Colonic mucosa (tissue), 4 donors: ENCODE results near the gene GALNT18. TPM values are rescaled to one million over a fixed set of nuclear protein-coding genes. Genes with fewer than 3 reads are reported as not detected.
"Not testable (repeated sequence)": the region's sequence is repeated elsewhere in the genome, so short reads cannot be mapped to it uniquely, and the experiment has no call there.

Experiments used
- DNase-seq: peaks from one replicate; pipeline ENCODE4 v3.0.0-alpha.2; 2020
- H3K27ac ChIP-seq: fragments of 200-600 bp; one replicate; pipeline ENCODE4 v1.8.0; 2021
- H3K27me3 ChIP-seq: fragments of 200-600 bp; one replicate; pipeline ENCODE4 v1.8.0; 2021
- H3K36me3 ChIP-seq: fragments of 200-600 bp; one replicate; pipeline ENCODE4 v1.8.0; 2021
- H3K4me1 ChIP-seq: fragments of 200-600 bp; one replicate; pipeline ENCODE4 v1.8.0; 2021; ENCODE audit warnings: mild to moderate bottlenecking
- H3K4me3 ChIP-seq: fragments of 200-600 bp; one replicate; pipeline ENCODE4 v1.8.0; 2021
- H3K9ac ChIP-seq, 2 donors: one replicate each; pipeline ENCODE4 v1.7.0; 2013; ENCODE audit warnings: control low read depth in 2 of 2, low read depth in 2 of 2, low read length in 2 of 2
- H3K9me3 ChIP-seq: fragments of 200-600 bp; one replicate; pipeline ENCODE4 v1.8.0; 2021
- CTCF ChIP-seq: fragments of 200-600 bp; IDR thresholded peaks from one replicate; pipeline ENCODE4 v1.8.0; 2022; ENCODE audit warnings: antibody characterized with exemption, mild to moderate bottlenecking
- intact Hi-C: fragments of 100-400 bp; cut with DNase I; formaldehyde crosslinking; loops from one replicate; pipeline ENCODE4 v1.14.1; 2022
- total RNA-seq, 2 donors: library from RNA; stranded (reverse); fragmentation: NEBNext Ultra II Directional in 1 of 2; extraction: Animal tissue kit (Norgen Biotek cat#: 25700) in 1 of 2; gene quantifications; one replicate each; pipeline ENCODE4 v1.2.1, GENCODE V29; 2021
- donor health status: healthy.
- donor health status: DM: no; HTN: no; CAD: no.
- donor health status: DM: no; HTN: no; CAD: no.

The GALNT18 gene
- total RNA-seq, 2 donors from 2014 or later, result 3.6 to 8.3 TPM

GRCh38 chr11:11450744-11451362, 171.0 kb downstream of the GALNT18 start:
- no peak for TF ChIP-seq CTCF
- Histone ChIP-seq H3K27me3 (no peaks in the 10 kb centered on the region), H3K36me3 (no peaks in the 10 kb centered on the region), H3K4me3 (no peak overlapping the region), H3K4me1 (no peaks in the 10 kb centered on the region), H3K9ac (no peak overlapping the region), H3K9me3 (no peaks in the 10 kb centered on the region), H3K27ac (no peak overlapping the region)
- intact Hi-C loops, result no loop called here
- no peak for DNase-seq

GRCh38 chr11:11449327-11449726, 172.5 kb downstream of the GALNT18 start:
- H3K9ac ChIP-seq, result no peak overlapping the region
- TF ChIP-seq CTCF, result no peak
- intact Hi-C loops, result no loop called here
- no peaks in the 10 kb centered on the region for H3K36me3 ChIP-seq
- no peaks in the 10 kb centered on the region for H3K27me3 ChIP-seq
- H3K4me3 ChIP-seq, result no peak overlapping the region
- H3K27ac ChIP-seq, result no peak overlapping the region
- no peaks in the 10 kb centered on the region for H3K4me1 ChIP-seq
- DNase-seq, result no peak
- no peaks in the 10 kb centered on the region for H3K9me3 ChIP-seq

- no peak overlapping the region for H3K9ac ChIP-seq
- no peak overlapping the region for H3K27ac ChIP-seq
- H3K36me3 ChIP-seq, result no peaks in the 10 kb centered on the region
- no peak overlapping the region for H3K4me3 ChIP-seq
- H3K27me3 ChIP-seq, result no peaks in the 10 kb centered on the region
- H3K9me3 ChIP-seq, result no peaks in the 10 kb centered on the region
- no peaks in the 10 kb centered on the region for H3K4me1 ChIP-seq
- TF ChIP-seq CTCF, result no peak
- intact Hi-C loops, result no loop called here
- no peak for DNase-seq
Observed at GRCh38 chr11:11448626-11449025, 173.2 kb downstream of the GALNT18 start.

- H3K9me3 ChIP-seq, DNase-seq, H3K36me3 ChIP-seq, H3K27ac ChIP-seq, H3K4me3 ChIP-seq, H3K4me1 ChIP-seq, H3K9ac ChIP-seq, H3K27me3 ChIP-seq, intact Hi-C loops: not testable (repeated sequence)
Observed at GRCh38 chr11:11447601-11448000, 174.2 kb downstream of the GALNT18 start.

GRCh38 chr11:11446967-11447366, 174.8 kb downstream of the GALNT18 start:
- no peaks in the 10 kb centered on the region for H3K4me1 ChIP-seq

More at GRCh38 chr11:11446967-11447366, 174.8 kb downstream of the GALNT18 start:
- Histone ChIP-seq H3K9ac (no peak overlapping the region), H3K27ac (no peak overlapping the region), H3K36me3 (no peaks in the 10 kb centered on the region), H3K4me3 (no peak overlapping the region), H3K9me3 (no peaks in the 10 kb centered on the region), H3K27me3 (no peaks in the 10 kb centered on the region)
- DNase-seq, result no peak
- intact Hi-C loops, result no loop called here
- TF ChIP-seq CTCF, result no peak
